RCC 7860 (cell line): ENCODE data around the gene RBMX2.
A peak's percentile ranks its signal among the peaks of the same experiment; 100 is the strongest.
"Not testable (repeated sequence)": the region's sequence is repeated elsewhere in the genome, so short reads cannot be mapped to it uniquely, and the experiment has no call there.

Experiments used
- DNase-seq: peaks from one replicate; pipeline ENCODE4 v3.0.0-alpha.2; 2015; ENCODE audit warnings: low spot score
- FAIRE-seq: peaks from 2 replicates; lab custom pipeline; 2012; peaks lifted over from hg19 to GRCh38; lab: Jason Lieb, UNC

RBMX2 gene

GRCh38 chrX:130401415-130402207 is at the start of gene RBMX2:
RBMX2 (plus strand) TSS chrX:130401987; CDS start chrX:130402033, 46 bp downstream.
- DNase-seq, result peak; percentile 50
- FAIRE-seq, result no peak

GRCh38 chrX:130352050-130352449 is 49.7 kb upstream of the RBMX2 start:
- DNase-seq, FAIRE-seq: not testable (repeated sequence)

- no peak for DNase-seq
- FAIRE-seq, result no peak
Measured at GRCh38 chrX:130376077-130376476, 25.7 kb upstream of the RBMX2 start.

- DNase-seq, result no peak
Measured at GRCh38 chrX:130378024-130378669, 23.6 kb upstream of the RBMX2 start.

GRCh38 chrX:130385520-130385919 is 16.3 kb upstream of the RBMX2 start, which contains the start of gene GPR119:
GPR119 (minus strand) TSS chrX:130385674; CDS start chrX:130385447, 227 bp downstream.
- FAIRE-seq (no peak), DNase-seq (no peak)

More at GRCh38 chrX:130378024-130378669, 23.6 kb upstream of the RBMX2 start:
- no peak for FAIRE-seq

- FAIRE-seq, result no peak
- no peak for DNase-seq
Measured at GRCh38 chrX:130386408-130386808, 15.4 kb upstream of the RBMX2 start.

- DNase-seq (no peak), FAIRE-seq (no peak)
Measured at GRCh38 chrX:130393451-130394074, 8.2 kb upstream of the RBMX2 start.

GRCh38 chrX:130395341-130395740 is 6.4 kb upstream of the RBMX2 start:
- no peak for DNase-seq
- FAIRE-seq, result no peak

- DNase-seq (no peak), FAIRE-seq (no peak)
Measured at GRCh38 chrX:130402208-130402684, 459 bp downstream of the RBMX2 start.

GRCh38 chrX:130413415-130413814 is 11.6 kb downstream of the RBMX2 start:
- DNase-seq, result no peak
- no peak for FAIRE-seq

- FAIRE-seq, result no peak
Measured at GRCh38 chrX:130414800-130415199, 13.0 kb downstream of the RBMX2 start.

GRCh38 chrX:130415201-130415600 is 13.4 kb downstream of the RBMX2 start:
- no peak for FAIRE-seq

More at GRCh38 chrX:130414800-130415199, 13.0 kb downstream of the RBMX2 start:
- no peak for DNase-seq

GRCh38 chrX:130416785-130417184 is 15.0 kb downstream of the RBMX2 start:
- FAIRE-seq (no peak), DNase-seq (no peak)

More at GRCh38 chrX:130415201-130415600, 13.4 kb downstream of the RBMX2 start:
- no peak for DNase-seq

- FAIRE-seq, result no peak
- no peak for DNase-seq
Measured at GRCh38 chrX:130418066-130418465, 16.3 kb downstream of the RBMX2 start.

GRCh38 chrX:130418740-130419139 is 17.0 kb downstream of the RBMX2 start:
- DNase-seq, result no peak
- FAIRE-seq, result no peak

GRCh38 chrX:130419263-130419662 is 17.5 kb downstream of the RBMX2 start:
- no peak for FAIRE-seq
- no peak for DNase-seq

GRCh38 chrX:130426531-130426930 is 24.7 kb downstream of the RBMX2 start:
- DNase-seq, result no peak
- no peak for FAIRE-seq

- not testable (repeated sequence) for FAIRE-seq, DNase-seq
Measured at GRCh38 chrX:130429236-130429635, 27.4 kb downstream of the RBMX2 start.

GRCh38 chrX:130435937-130436336 is 34.1 kb downstream of the RBMX2 start:
- DNase-seq (no peak), FAIRE-seq (no peak)

- not testable (repeated sequence) for FAIRE-seq, DNase-seq
Measured at GRCh38 chrX:130437996-130438395, 36.2 kb downstream of the RBMX2 start.

GRCh38 chrX:130443875-130444274 is 42.1 kb downstream of the RBMX2 start:
- DNase-seq (no peak), FAIRE-seq (no peak)
